ENCODE results near the gene PCP2. TPM values are rescaled to one million over a fixed set of nuclear protein-coding genes. Genes with fewer than 3 reads are reported as not detected.
A peak's percentile ranks its signal among the peaks of the same experiment; 100 is the strongest.

PCP2 gene
- total and polyA plus RNA-seq, 2 of the 13 experiments (the other 11 are each of a cell fraction or from before 2014, with no cell fraction given): 0.62 TPM; not detected in 1

GRCh38 chr19:7619671-7620441, 13.7 kb downstream of the PCP2 start:
- WGBS (ENCODE audit: low lambda C conversion rate): 97% methylated on average over 33 of the region's 48 CpGs
- CTCF ChIA-PET (ENCODE audit: low intra/inter-chr PET ratio, low total read pairs): no interaction called here
- Histone ChIP-seq H3K79me2 (ENCODE audit: insufficient read depth, low read length) (no peaks in the 10 kb centered on the region), H3K9ac (ENCODE audit: insufficient read depth, low read depth, low read length) (no peak overlapping the region), H3K4me3 (replicated peaks in 1 of 3; ENCODE audit: insufficient read depth in 1 of 3, low read depth in 2 of 3, low read length in 3 of 3) (no peak overlapping the region), H3K27me3 (ENCODE audit: control insufficient read depth in 1 of 2, insufficient read depth in 2 of 2, low read length in 2 of 2) (no peaks in the 10 kb centered on the region; a peak in 1 of 5 replicates), H3K36me3 (replicated peaks in 1 of 2; ENCODE audit: control insufficient read depth in 1 of 2, insufficient read depth in 2 of 2, low read length in 2 of 2) (peaks cover 24 to 55% of the 10 kb centered on the region in 2 experiments), H2AFZ (ENCODE audit: low read length) (no peak overlapping the region), H3K4me2 (ENCODE audit: low read depth, low read length) (no peak overlapping the region), H3K9me3 (ENCODE audit: low read length) (no peaks in the 10 kb centered on the region), H3K27ac (ENCODE audit: extremely low read length, insufficient read depth, low read length) (no peak overlapping the region), H3K4me1 (ENCODE audit: insufficient read depth, low read length) (no peaks in the 10 kb centered on the region; the same call in 1 of the 2 replicates), H4K20me1 (ENCODE audit: insufficient read depth, low read length) (no peaks in the 10 kb centered on the region)
- DNase-seq (ENCODE audit: low spot score) (no peak), ATAC-seq (peak; percentile 2; the same call in 2 of the 3 replicates), FAIRE-seq (no peak)
- intact Hi-C loops (cut with micrococcal nuclease; ENCODE audit: unreplicated experiment) (no loop called here), in situ Hi-C loops (cut with HindIII; ENCODE audit: extremely low pct_ligation_motif_present, low pct_unique_long_range_greater_than_20kb) (no loop called here)
- BruUV-seq (replicated peaks): TSS peak; percentile 59
- TF ChIP-seq ZSCAN30 (CRISPR knock-in tag; IDR thresholded peaks at IDR 0.05): no peak
- peak; percentile 85 for TF ChIP-seq AGO2 (optimal IDR thresholded peaks at IDR 0.05; ENCODE audit: low read depth, low read length)
- TF ChIP-seq AGO1 (IDR thresholded peaks at IDR 0.05; ENCODE audit: low read depth, low read length, poor library complexity, severe bottlenecking): peak; percentile 29
- peak; percentile 60 for TF ChIP-seq POLR2G (IDR thresholded peaks at IDR 0.05; ENCODE audit: low read depth, low read length)
- TF ChIP-seq HNRNPK (IDR thresholded peaks at IDR 0.05; ENCODE audit: low read depth, low read length, poor library complexity, severe bottlenecking): peak; percentile 36
- no peak for TF ChIP-seq ZNF510 (CRISPR knock-in tag; IDR thresholded peaks at IDR 0.05; ENCODE audit: low read depth)
- TF ChIP-seq REPIN1 (CRISPR knock-in tag; IDR thresholded peaks at IDR 0.05; ENCODE audit: borderline replicate concordance, low read depth): no peak
- TF ChIP-seq RBFOX2 (IDR thresholded peaks at IDR 0.05; ENCODE audit: low read depth, low read length): peak; percentile 47; the same call in 1 of the 2 replicates
- TF ChIP-seq ZNF567 (CRISPR knock-in tag; IDR thresholded peaks at IDR 0.05; ENCODE audit: borderline replicate concordance): no peak
- TF ChIP-seq ZNF235 (CRISPR knock-in tag; IDR thresholded peaks at IDR 0.05; ENCODE audit: borderline replicate concordance): no peak
- TF ChIP-seq RBM22 (optimal IDR thresholded peaks at IDR 0.05; ENCODE audit: low read length): peak; percentile 78
- POLR2A ChIA-PET: no interaction called here
